ENCODE measurements around the gene SRSF1. TPM values are rescaled to one million over a fixed set of nuclear protein-coding genes. Genes with fewer than 3 reads are reported as not detected.
A peak's percentile ranks its signal among the peaks of the same experiment; 100 is the strongest.

The SRSF1 gene
- total RNA-seq, 4 donors from 2014 or later: 136 to 185 (median 156) TPM

DNA sequence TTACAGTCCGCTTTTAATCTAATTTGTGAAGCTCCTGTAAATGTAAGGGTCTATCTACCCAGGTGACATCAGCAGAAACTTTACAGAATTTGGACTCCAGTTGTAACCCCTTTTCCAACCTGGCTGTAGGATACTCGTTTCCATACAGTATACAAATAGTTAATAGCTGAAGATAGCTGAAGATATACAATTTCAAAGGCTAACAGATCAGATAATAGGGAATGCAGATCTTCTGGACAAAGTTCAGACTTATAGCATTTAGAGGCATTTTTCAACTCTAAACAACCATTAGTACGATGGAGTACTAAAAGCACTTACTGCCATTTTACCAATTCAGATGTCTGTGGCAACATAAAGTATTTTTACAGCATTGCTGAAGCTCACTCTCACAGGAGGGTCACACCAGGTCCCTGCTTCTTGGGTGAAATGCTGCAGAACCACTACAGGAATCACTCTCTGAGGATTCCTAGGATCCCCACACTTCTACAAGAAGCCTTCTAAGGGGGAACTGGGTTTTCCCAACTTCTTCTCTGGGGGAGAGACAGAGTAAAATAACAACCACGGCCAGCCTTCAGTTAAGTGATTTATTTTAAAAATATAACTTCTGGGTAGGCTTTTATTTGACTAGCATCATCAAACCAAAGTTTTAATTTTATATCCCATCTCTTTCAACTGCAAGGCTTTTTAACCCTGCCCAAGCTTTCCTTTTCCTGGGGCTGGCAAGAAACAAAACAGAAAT lies 21.9 kb downstream of the SRSF1 start:
- TF ChIP-seq POLR2A (IDR thresholded peaks at IDR 0.05; ENCODE audit: low read depth) (no peak), POLR2AphosphoS5 (IDR thresholded peaks at IDR 0.05) (no peak), EP300 (IDR thresholded peaks at IDR 0.05) (no peak)
- TF ChIP-seq, protein P1, sequence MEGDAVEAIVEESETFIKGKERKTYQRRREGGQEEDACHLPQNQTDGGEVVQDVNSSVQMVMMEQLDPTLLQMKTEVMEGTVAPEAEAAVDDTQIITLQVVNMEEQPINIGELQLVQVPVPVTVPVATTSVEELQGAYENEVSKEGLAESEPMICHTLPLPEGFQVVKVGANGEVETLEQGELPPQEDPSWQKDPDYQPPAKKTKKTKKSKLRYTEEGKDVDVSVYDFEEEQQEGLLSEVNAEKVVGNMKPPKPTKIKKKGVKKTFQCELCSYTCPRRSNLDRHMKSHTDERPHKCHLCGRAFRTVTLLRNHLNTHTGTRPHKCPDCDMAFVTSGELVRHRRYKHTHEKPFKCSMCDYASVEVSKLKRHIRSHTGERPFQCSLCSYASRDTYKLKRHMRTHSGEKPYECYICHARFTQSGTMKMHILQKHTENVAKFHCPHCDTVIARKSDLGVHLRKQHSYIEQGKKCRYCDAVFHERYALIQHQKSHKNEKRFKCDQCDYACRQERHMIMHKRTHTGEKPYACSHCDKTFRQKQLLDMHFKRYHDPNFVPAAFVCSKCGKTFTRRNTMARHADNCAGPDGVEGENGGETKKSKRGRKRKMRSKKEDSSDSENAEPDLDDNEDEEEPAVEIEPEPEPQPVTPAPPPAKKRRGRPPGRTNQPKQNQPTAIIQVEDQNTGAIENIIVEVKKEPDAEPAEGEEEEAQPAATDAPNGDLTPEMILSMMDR (IDR thresholded peaks at IDR 0.05): no peak
- no peaks in the 10 kb centered on the region for H3K27me3 ChIP-seq
- 35% methylated on average over 4 of the region's 4 CpGs for WGBS
- H3K4me1 ChIP-seq: peaks cover 55 to 81% (median 79%) of the 10 kb centered on the region in 4 donors
- H3K27ac ChIP-seq (replicated peaks in 1 of 4): peak overlapping the region; percentile 97 to 98 (median 98)
- H3K9me3 ChIP-seq: no peaks in the 10 kb centered on the region
- no peak for DNase-seq (ENCODE audit: extremely low spot score)
- peak overlapping the region; percentile 20 to 92 (median 55) for H3K4me3 ChIP-seq
- intact Hi-C loops (cut with DNase I): loop anchor here (5.0 kb wide), 3 partner anchors 33 to 108 kb away; no protein-coding TSS in a partner anchor
- peaks cover 5 to 21% (median 8%) of the 10 kb centered on the region in 4 donors for H3K36me3 ChIP-seq

DNA sequence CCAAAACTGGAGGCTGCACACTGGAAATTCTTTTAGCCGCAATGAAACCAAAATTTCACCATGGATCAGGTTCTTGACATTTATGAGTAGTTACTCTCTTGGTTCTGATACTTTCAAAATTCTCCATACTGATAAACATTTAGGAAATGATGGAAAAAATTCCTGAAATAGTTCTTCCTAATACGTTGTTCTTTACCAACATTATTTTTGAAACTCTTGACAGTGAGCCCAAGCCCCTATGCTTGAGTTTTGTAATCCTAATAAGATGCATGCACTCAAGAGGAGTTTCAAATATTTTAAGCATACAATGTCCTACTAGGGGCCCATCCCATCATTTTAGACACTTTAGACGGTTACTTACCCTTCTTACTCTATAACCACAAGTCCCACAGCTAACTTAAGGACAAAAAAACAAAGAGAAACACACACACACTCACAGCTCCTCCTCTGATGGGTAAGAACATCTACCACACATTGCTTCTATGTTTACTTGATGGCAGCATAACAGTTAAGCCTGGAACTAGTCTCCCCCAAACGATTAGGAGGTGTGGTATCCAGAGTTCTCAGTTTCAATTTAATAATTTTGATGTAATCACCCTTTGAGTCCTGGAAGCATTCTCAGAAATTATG lies 22.7 kb downstream of the SRSF1 start:
- intact Hi-C loops (cut with DNase I): no loop called here
- TF ChIP-seq POLR2A (IDR thresholded peaks at IDR 0.05; ENCODE audit: low read depth): no peak
- TF ChIP-seq, protein P1 (IDR thresholded peaks at IDR 0.05): no peak
- no peak for TF ChIP-seq POLR2AphosphoS5 (IDR thresholded peaks at IDR 0.05)
- no peak for TF ChIP-seq EP300 (IDR thresholded peaks at IDR 0.05)
- no peaks in the 10 kb centered on the region for H3K9me3 ChIP-seq
- no peak for DNase-seq (ENCODE audit: extremely low spot score)
- peak overlapping the region; percentile 97 to 98 (median 98) for H3K27ac ChIP-seq (replicated peaks in 1 of 4)
- 24% methylated on average over 4 of the region's 4 CpGs for whole genome bisulfite sequencing
- peaks cover 50 to 84% (median 77%) of the 10 kb centered on the region in 4 donors for H3K4me1 ChIP-seq
- peak overlapping the region in 3 of 4 donors; percentile 29 to 92 (median 81) for H3K4me3 ChIP-seq
- no peaks in the 10 kb centered on the region for H3K27me3 ChIP-seq
- peaks cover 11 to 28% (median 15%) of the 10 kb centered on the region in 4 donors for H3K36me3 ChIP-seq

DNA sequence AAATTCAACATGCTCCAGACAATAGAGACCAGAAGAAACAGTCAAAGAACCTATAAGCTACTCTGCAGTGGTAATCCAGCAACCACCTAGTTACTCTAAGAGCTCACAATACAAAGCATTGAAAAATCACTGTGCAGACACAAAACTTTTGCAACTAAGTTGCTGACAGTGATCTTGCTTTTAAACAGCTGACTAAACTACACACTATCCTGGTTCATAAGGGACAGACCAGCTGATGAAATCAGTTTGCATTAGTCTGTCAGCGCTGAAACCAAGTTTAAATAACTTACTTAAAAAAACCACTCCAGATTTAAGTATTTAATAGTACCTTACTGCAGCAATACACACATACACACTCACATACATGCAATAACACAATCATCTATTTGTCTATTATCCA lies 23.6 kb downstream of the SRSF1 start:
- WGBS: 50% methylated on average over 1 of the region's 1 CpG
- DNase-seq (ENCODE audit: extremely low spot score): no peak
- Histone ChIP-seq H3K36me3 (peaks cover 20 to 37% (median 24%) of the 10 kb centered on the region in 4 donors), H3K9me3 (no peaks in the 10 kb centered on the region), H3K27me3 (no peaks in the 10 kb centered on the region), H3K4me1 (peaks cover 45 to 84% (median 76%) of the 10 kb centered on the region in 4 donors), H3K27ac (replicated peaks in 1 of 4) (peak overlapping the region; percentile 97 to 98 (median 98)), H3K4me3 (peak overlapping the region in 1 of 4 donors; percentile 81)
- no peak for TF ChIP-seq POLR2A (IDR thresholded peaks at IDR 0.05; ENCODE audit: low read depth)
- TF ChIP-seq, protein P1 (IDR thresholded peaks at IDR 0.05): no peak
- no peak for TF ChIP-seq EP300 (IDR thresholded peaks at IDR 0.05)
- TF ChIP-seq POLR2AphosphoS5 (IDR thresholded peaks at IDR 0.05): no peak
- intact Hi-C loops (cut with DNase I): no loop called here

DNA sequence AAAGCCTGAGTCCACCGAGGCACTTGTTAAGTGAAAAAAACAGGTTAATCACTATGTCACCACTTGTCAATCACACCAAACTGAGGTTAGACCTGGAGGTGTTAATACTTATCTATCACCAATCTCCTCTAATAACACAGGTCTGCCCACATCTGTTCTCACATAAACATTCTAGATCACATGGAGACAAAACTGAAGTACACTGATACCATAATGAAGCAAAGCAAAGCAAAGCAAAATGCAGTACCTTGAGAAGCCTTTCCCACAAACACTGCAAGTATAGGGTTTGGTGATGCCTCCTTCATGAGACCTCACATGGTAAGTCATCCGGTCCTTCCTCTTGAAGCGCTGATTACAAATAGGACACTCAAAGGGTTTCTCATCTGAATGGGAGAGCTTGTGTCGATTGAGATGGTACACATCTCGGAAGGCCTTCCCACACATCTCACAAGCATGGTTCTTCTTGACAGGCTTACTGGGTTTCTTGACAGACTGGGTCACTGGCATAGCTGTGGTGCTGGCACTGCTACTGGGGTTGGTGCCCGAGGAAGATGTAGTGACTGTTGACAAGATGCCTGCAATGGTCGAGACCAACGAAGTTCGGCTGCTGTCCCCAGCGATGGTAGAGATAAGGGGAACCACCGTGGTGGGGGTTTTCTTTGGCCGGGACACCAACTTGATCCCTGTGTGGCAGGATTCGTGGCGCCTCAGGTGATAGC lies 24.4 kb downstream of the SRSF1 start:
- TF ChIP-seq EP300 (IDR thresholded peaks at IDR 0.05): no peak
- TF ChIP-seq, protein P1 (IDR thresholded peaks at IDR 0.05): no peak
- TF ChIP-seq POLR2AphosphoS5 (IDR thresholded peaks at IDR 0.05): no peak
- no peak for TF ChIP-seq POLR2A (IDR thresholded peaks at IDR 0.05; ENCODE audit: low read depth)
- Histone ChIP-seq H3K4me1 (peaks cover 45 to 90% (median 80%) of the 10 kb centered on the region in 4 donors), H3K9me3 (no peaks in the 10 kb centered on the region), H3K36me3 (peaks cover 29 to 46% (median 32%) of the 10 kb centered on the region in 4 donors), H3K27me3 (no peaks in the 10 kb centered on the region), H3K4me3 (peak overlapping the region in 2 of 4 donors; percentile 12 to 15), H3K27ac (replicated peaks in 1 of 4) (peak overlapping the region; percentile 97 to 98 (median 98))
- DNase-seq (ENCODE audit: extremely low spot score): no peak
- intact Hi-C loops (cut with DNase I): no loop called here
- 65% methylated on average over 13 of the region's 14 CpGs for WGBS

Measured in esophagus muscularis mucosa (tissue), 4 donors.